Calu3 (cell line): Measurements from ENCODE around the gene CCDC200. TPM values are rescaled to one million over a fixed set of nuclear protein-coding genes. Genes with fewer than 3 reads are reported as not detected.
A peak's percentile ranks its signal among the peaks of the same experiment; 100 is the strongest.
"Not testable (repeated sequence)": the region's sequence is repeated elsewhere in the genome, so short reads cannot be mapped to it uniquely, and the experiment has no call there.

Experiments used
- BruUV-seq: library from RNA; stranded (reverse); fragments of 400-500 nt; replicated peaks from 2 replicates; lab custom pipeline; 2021; lab: Mats Ljungman, UMichigan
- CTCF ChIA-PET: fragments of 300-600 bp; sonication (Branson Sonifier 250); formaldehyde crosslinking; loops from one replicate; lab custom pipeline; 2022; ENCODE audit warnings: antibody characterized with exemption; lab: Charles Lee
- DNase-seq: peaks from one replicate; pipeline ENCODE4 v3.0.0; 2022
- H3K27ac Mint-ChIP-seq: one replicate; pipeline ENCODE4 v1.8.0; 2022; ENCODE audit warnings: mixed read lengths; ENCODE audit not compliant: unreplicated experiment
- H3K27me3 Mint-ChIP-seq: one replicate; pipeline ENCODE4 v1.8.0; 2022; ENCODE audit warnings: mixed read lengths; ENCODE audit not compliant: unreplicated experiment
- H3K36me3 Mint-ChIP-seq: one replicate; pipeline ENCODE4 v1.8.0; 2022; ENCODE audit warnings: mild to moderate bottlenecking, moderate library complexity, mixed read lengths; ENCODE audit not compliant: insufficient read depth, unreplicated experiment
- H3K4me1 Mint-ChIP-seq: one replicate; pipeline ENCODE4 v1.8.0; 2022; ENCODE audit warnings: mild to moderate bottlenecking, low read depth, mixed read lengths; ENCODE audit not compliant: unreplicated experiment
- H3K4me3 Mint-ChIP-seq: one replicate; pipeline ENCODE4 v1.8.0; 2022; ENCODE audit warnings: mild to moderate bottlenecking, low read depth, moderate library complexity, mixed read lengths; ENCODE audit not compliant: unreplicated experiment
- H3K9me3 Mint-ChIP-seq: one replicate; pipeline ENCODE4 v1.8.0; 2022; ENCODE audit warnings: low read depth, mixed read lengths; ENCODE audit not compliant: unreplicated experiment
- intact Hi-C: fragments of 100-400 bp; cut with micrococcal nuclease; formaldehyde crosslinking; loops from one replicate; pipeline ENCODE4 v1.10.0; 2022; ENCODE audit not compliant: unreplicated experiment
- total RNA-seq: library from RNA; stranded (reverse); gene quantifications from 2 replicates; pipeline ENCODE4 v1.2.3, GENCODE V29; 2022
- TF ChIP-seq, protein P1 (sequence below): fragments of 200-600 bp; IDR thresholded peaks from one replicate; pipeline ENCODE4 v1.8.0; 2022; ENCODE audit warnings: antibody characterized with exemption; ENCODE audit not compliant: unreplicated experiment

The CCDC200 gene
- total RNA-seq, 1 experiment from 2014 or later: not detected

DNA sequence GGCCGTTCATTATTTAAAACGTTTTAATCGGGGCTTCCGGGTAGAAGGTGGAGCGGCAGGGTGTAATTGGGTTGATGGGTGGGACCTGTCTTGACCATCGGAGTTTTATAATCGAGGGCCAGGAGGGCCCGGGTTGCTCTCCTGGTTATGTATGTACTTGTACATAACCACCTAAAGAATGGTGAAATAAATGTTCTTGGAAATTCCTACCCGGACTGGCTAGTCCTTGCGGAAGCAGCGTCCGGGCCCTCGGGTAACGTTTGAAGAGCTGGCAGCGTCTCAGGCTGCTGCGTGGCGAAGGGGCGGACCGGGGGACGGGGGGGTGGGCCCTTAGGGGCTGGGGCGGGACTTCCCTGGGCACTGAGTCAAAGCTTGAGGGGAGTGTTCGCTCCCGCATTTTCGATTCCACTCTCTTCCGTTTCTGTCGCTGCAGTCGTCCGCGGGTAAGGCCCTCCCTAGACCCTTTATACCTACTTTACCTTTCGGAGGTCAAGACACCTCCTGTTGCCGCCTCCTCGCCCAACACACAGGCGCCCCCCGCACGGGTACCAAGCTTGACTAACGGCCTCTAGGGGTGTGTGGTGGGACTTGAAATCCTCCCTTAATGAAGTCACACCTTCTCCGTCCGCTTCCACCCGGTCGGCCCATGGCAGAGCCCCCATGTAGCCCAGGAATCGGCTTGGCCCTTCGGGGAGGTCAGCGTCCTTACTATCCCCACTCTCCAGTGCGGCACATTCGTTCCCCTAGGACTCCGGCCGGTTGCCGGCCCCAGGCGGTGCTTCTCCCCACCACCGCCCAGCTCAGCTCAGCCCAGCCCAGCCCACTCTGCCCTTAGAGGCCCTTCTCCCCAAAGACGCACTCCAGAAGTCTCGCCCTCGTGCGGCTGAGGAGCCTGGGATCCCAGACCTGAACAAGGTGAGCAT lies 16.7 kb downstream of the CCDC200 start, which contains the start of gene TMEM106A:
TMEM106A (plus strand) TSS at position 396 of the 923 bp plus-strand sequence. CDS start 1,167 bp downstream, outside the sequence.
- no peak for DNase-seq
- CTCF ChIA-PET: no interaction called here
- Mint-ChIP-seq H3K36me3 (peaks cover 62% of the 10 kb centered on the region), H3K4me1 (no peaks in the 10 kb centered on the region), H3K27ac (no peak within 1 kb of the TSS), H3K9me3 (no peaks in the 10 kb centered on the region), H3K4me3 (no peak within 1 kb of the TSS), H3K27me3 (no peaks in the 10 kb centered on the region)
- TF ChIP-seq, protein P1, sequence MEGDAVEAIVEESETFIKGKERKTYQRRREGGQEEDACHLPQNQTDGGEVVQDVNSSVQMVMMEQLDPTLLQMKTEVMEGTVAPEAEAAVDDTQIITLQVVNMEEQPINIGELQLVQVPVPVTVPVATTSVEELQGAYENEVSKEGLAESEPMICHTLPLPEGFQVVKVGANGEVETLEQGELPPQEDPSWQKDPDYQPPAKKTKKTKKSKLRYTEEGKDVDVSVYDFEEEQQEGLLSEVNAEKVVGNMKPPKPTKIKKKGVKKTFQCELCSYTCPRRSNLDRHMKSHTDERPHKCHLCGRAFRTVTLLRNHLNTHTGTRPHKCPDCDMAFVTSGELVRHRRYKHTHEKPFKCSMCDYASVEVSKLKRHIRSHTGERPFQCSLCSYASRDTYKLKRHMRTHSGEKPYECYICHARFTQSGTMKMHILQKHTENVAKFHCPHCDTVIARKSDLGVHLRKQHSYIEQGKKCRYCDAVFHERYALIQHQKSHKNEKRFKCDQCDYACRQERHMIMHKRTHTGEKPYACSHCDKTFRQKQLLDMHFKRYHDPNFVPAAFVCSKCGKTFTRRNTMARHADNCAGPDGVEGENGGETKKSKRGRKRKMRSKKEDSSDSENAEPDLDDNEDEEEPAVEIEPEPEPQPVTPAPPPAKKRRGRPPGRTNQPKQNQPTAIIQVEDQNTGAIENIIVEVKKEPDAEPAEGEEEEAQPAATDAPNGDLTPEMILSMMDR: no peak
- intact Hi-C loops: no loop called here
- BruUV-seq: no TSS peak

DNA sequence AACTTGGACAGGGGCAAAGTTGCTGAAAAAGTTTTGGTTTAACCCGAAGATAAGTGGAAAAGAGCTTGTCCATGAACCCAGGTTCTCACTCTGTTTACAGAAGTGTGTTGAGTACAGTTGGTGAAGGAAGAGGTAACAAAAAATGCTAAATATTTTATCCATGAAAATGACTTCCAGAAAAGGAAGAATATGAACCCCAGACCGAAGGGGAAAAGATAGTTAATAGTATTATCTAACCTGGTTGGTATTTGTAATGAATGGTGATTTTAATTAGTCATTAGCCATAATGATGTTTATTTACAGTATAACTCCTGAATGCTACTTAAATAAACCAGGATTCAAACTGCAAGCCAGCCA lies 17.3 kb downstream of the CCDC200 start:
- TF ChIP-seq, protein P1: no peak
- intact Hi-C loops: no loop called here
- Mint-ChIP-seq H3K9me3 (no peaks in the 10 kb centered on the region), H3K36me3 (peaks cover 64% of the 10 kb centered on the region), H3K27ac (no peak overlapping the region), H3K4me1 (no peaks in the 10 kb centered on the region), H3K27me3 (no peaks in the 10 kb centered on the region), H3K4me3 (no peak overlapping the region)
- CTCF ChIA-PET: no interaction called here
- DNase-seq: no peak
- BruUV-seq: TSS peak; percentile 71

DNA sequence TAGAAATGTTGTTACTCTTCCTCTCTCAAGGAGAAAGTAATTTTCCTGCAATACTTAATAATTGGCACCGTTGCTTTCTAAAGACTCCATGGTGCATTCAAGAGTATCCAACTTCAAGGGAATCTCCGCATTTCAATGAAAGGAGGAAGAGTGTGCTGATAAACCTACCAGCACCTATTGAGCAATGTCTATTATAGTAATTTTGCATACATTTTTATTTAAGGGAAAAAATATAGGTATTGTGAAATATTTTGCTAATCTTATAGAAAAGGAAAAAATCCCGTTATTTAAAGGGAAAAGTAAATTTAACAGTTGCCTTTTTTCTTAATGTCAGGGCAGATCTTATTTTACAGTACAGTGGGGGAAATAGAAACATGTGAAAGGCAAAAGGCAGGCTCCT lies 17.8 kb downstream of the CCDC200 start:
- Mint-ChIP-seq H3K27me3 (no peaks in the 10 kb centered on the region), H3K4me3 (no peak overlapping the region), H3K4me1 (no peaks in the 10 kb centered on the region), H3K27ac (no peak overlapping the region), H3K36me3 (peaks cover 64% of the 10 kb centered on the region), H3K9me3 (no peaks in the 10 kb centered on the region)
- BruUV-seq: no TSS peak
- intact Hi-C loops: no loop called here
- TF ChIP-seq, protein P1: no peak
- CTCF ChIA-PET: no interaction called here
- DNase-seq: no peak

DNA sequence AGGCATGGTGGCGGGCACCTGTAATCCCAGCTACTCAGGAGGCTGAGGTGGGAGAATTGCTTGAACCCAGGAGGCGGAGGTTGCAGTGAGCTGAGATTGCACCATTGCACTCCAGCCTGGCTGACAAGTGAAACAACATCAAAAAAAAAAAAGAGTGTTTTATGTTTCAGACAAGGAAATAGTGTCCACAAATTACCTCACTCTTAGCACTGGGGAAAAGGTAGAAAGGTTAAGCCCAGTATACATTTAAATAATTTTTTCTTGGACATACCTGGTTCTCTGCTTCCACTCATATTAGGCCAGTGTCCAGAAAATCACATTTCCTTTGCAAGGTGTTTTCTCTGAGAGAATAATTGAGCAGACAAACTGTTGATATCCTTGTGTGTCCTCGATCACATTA lies 25.4 kb downstream of the CCDC200 start:
- H3K36me3 Mint-ChIP-seq: peaks cover 92% of the 10 kb centered on the region
- H3K4me1 Mint-ChIP-seq, intact Hi-C loops, DNase-seq, H3K4me3 Mint-ChIP-seq, H3K9me3 Mint-ChIP-seq, H3K27me3 Mint-ChIP-seq, BruUV-seq, H3K27ac Mint-ChIP-seq: not testable (repeated sequence)
- CTCF ChIA-PET: interaction anchor here (0.6 to 0.7 kb wide), 2 partner anchors 99 to 193 kb away, joined by 3 read pairs; no protein-coding TSS in a partner anchor

DNA sequence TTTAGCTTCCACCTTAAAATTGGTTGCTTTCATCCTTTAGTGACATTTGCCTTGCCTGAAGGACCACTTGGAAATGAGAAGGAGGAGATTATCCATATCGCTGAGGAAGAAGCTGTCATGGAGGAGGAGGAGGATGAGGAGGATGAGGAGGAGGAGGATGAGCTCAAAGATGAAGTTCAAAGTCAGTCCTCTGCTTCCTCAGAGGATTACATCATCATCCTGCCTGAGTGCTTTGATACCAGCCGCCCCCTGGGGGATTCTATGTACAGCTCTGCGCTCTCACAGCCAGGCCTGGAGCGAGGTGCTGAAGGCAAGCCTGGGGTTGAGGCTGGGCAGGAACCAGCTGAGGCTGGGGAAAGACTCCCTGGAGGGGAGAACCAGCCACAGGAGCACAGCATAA lies 28.3 kb downstream of the CCDC200 start:
- no peak overlapping the region for H3K27ac Mint-ChIP-seq
- H3K9me3 Mint-ChIP-seq: no peaks in the 10 kb centered on the region
- H3K4me1 Mint-ChIP-seq: no peaks in the 10 kb centered on the region
- CTCF ChIA-PET: interaction anchor here (0.6 to 1.0 kb wide), 3 partner anchors 109 to 874 kb away, joined by 3 read pairs; no protein-coding TSS in a partner anchor
- TF ChIP-seq, protein P1: no peak
- H3K27me3 Mint-ChIP-seq: no peaks in the 10 kb centered on the region
- BruUV-seq: no TSS peak
- H3K36me3 Mint-ChIP-seq: peaks cover 94% of the 10 kb centered on the region
- H3K4me3 Mint-ChIP-seq: no peak overlapping the region
- intact Hi-C loops: no loop called here
- DNase-seq: no peak
